GM18907 (cell line): ENCODE results near the gene FOXA2.
"Not testable (repeated sequence)": the region's sequence is repeated elsewhere in the genome, so short reads cannot be mapped to it uniquely, and the experiment has no call there.

Experiments
- ATAC-seq: cut with Tn5 transposase; IDR thresholded peaks from one replicate; pipeline ENCODE4 v1.9.1; 2021; ENCODE audit warnings: mild to moderate bottlenecking, moderate library complexity; ENCODE audit not compliant: unreplicated experiment

FOXA2 gene

DNA sequence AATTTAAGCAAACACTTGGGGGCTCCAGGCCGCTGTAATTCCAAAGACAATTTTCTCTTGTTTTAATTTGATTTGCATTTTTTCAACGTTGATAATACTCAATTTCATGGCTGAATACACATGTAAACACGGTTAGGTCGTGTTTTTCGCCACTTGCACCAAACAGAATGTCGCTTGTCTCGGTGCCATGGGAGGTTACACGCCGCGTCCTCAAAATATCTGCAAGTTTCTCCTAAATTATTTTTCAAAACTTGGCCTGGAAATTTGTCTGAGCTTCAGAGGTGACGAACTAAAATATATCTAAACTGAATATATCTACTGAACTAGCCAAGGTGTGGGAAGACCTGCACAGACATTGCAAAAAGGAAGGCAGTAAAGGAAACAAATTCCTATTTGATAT is 15.0 kb downstream of the FOXA2 start:
- no peak for ATAC-seq

DNA sequence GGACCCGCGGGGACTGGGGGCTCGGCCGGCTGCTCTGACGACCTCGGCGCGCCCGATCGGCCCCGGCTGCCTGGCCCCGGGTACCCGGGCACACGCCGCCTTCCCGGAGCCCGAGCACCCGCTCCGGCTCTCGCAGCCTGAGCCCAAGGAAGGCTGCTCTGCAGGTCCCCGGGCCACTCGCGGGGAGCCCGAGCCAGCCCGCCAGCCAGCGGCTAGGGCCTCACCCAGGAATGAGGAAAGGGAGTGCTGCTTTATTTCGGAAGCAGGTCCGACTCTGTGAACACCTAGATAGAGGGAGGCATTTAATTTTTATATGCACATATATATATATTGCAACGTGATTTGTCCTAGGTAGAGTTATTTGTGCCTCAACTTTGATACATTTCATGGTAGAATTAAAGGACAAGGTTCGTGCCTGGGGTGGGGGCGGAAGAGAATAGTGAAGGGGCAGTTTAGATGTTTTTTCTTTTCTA is 15.5 kb downstream of the FOXA2 start:
- ATAC-seq = no peak

- ATAC-seq = no peak
Observed at GRCh38 chr20:22567944-22568871, 16.2 kb downstream of the FOXA2 start.

DNA sequence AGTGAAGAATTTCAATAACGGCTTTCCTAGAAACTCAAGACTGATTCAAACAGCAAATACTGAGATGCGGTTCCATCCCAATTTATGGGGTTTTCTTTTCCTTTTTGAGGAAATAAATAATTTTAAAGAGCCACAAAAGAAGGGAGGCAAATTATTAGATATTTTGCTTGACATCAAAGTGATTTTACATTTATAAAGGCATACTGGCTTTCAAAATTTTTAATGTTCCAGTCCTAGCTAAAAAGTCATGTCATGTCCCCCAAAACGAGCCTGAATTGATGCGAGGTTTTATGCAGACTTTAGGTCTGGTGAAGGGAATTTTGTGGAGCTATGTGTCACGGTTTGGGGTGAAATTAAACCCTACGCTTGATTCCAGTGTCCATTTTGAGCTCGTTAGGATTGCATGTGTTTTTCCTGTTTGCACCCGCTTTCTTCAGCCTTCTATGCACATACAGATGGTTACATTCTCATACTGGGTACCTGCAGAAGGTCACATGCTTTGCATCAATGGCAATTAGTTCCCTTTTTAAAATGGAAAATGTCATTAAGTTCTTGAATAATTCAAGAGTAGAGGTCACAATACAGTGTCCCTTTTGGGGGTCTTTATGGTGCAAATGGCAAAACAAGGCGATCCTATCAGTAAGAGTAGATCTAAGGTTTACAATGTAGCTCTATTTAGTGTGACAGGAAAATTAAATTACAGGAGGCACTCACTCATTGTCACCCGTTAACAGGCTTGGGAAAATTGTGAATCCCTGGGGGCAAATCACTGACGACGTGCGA is 17.3 kb downstream of the FOXA2 start:
- no peak for ATAC-seq

GRCh38 chr20:22563062-22563965 is 21.1 kb downstream of the FOXA2 start:
- no peak for ATAC-seq

DNA sequence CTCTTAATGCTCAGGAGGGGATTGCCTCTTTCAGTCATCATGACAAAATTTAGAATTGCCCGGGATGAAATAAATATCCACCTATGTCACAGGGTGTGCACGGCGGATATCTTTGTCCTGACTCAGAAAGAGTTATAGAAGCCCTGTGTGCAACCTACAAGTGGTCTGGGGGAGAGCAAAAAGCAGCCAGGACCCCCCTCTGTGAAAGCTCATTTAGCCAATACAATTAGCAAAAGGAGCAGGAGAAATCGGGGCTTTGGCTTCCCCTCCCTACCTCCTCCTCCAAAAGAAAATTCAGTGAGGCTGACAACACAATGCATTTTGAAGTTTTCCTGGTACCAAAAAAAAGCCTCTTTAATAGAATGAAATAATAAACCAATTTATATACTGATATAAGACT is 21.8 kb downstream of the FOXA2 start:
- ATAC-seq = no peak

DNA sequence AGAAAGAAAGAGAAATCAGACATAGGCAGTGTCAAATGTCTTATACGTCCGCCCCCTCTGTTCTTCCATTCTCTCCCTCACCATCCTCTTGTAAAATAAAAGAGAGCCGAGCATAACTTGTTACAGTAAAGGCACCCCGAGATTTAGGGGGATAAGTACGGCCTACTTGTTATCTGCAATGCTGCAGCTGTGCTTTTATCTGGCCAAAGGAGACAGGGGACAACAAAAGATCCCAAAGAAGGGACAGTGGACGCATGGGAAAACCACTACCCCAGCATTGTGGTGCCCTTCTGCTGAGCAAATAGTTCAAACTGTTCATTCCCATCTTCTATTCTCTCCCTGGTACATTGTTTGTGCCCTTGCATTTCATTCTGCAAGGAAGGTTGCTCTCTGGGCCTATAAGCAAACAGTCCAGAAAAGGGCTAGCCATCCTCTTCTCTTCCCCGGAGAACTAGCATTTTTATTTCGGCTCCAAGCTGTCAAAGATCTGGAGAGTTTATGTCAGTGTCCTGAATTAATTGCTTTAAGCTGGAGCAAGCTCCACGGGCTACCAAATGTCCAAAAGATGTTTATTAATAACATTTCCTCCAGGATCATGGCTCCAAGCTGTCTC is 22.3 kb downstream of the FOXA2 start:
- no peak for ATAC-seq

DNA sequence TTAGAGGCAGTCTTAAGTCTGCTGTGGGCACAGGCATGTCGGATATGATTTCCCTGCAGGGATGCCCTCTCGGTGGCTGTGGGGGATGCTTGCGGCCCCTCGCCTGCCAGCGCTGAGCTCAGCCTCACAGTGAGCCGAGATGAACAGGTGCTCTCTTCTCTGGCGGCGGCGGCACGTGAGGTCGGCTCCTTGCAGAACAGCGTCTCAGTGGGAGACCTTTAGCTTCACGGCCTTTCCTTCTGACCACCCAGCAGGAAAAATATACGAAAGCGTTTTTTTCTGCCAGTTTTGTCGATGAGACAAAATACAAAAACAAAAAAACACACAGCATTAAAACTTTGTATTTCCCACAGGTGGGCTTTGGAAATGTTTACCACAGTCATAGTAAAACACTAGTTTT is 23.6 kb downstream of the FOXA2 start:
- no peak for ATAC-seq

- no peak for ATAC-seq
Observed at GRCh38 chr20:22559711-22560318, 24.6 kb downstream of the FOXA2 start.

DNA sequence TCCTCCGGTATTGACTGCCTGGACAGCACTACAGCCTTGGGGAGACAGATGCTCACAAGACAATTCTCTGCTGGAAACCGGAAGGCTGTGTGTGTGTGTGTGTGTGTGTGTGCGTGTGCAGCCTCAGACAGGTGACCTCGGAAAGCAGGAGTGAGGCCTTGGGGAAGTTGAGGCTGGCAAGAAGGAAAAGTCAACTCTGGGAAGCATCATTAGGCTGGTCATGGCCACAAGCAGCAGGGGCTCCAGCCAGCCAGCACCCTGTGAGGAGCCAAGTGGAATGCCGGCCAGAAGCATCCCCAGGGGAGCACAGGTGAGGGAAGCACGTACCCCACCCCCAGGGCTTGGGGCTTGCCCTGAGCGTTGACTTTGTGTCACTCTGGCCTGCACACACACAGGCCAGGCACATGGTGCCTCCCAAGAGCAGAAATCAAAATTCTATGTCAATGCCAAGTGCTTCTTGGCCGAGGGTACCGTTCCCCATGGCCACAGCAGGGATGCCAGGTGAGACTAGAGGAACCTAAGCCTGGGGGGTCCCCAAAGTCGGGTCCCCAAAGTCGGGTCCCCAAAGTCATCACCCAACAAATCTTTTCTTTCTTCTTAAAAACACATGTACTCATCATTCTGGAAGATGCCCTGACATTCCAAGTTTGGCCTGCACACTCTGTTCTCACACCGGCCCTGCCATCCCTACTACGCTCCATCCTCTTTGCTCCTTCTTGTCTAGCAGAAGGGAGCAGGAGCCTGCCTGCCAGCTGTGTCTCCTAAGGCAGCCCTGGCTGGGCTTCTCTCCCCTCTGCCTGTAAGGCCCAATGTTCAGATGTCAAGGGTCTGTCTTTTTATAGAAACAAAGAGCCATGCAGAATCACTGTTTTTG is 26.7 kb downstream of the FOXA2 start:
- no peak for ATAC-seq

- ATAC-seq = no peak
Observed at GRCh38 chr20:22556565-22557056, 27.8 kb downstream of the FOXA2 start.

- ATAC-seq = no peak
Observed at GRCh38 chr20:22555791-22556564, 28.4 kb downstream of the FOXA2 start.

DNA sequence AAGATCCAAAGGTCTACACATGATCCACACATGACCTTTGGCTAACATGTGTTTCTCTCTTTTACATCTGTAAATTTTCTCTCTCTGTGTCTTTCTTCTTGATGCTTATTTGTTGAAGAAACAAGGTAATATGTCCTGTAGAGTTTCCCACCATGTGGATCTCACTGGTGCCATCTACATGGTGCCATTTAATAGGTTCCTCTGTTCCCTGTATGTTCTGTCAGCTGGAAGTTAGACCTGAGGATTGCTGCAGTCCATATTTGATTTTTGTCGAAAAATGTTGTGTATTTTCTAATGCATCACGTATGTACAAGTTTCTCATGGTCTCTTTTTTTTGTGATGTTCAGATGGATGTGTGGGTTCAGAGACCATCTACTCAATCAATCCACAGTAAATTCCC is 30.0 kb downstream of the FOXA2 start:
- ATAC-seq = no peak

DNA sequence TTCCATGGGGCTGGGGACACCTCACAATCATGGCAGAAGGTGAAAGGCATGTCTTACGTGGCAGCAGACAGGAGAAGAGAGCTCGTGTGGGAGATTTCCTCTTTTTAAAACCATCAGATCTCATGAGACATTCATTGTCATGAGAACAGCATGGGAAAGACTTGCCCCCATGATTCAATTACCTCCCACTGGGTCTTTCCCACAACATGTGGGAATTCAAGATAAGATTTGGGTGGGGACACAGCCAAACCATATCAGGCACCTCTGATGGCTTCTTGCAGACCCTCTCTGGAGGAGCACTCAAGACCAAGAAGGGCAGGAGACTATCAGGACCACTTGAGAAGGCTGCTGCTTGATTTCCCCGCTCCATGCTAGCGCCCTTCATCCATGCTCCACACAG is 33.9 kb downstream of the FOXA2 start:
- not testable (repeated sequence) for ATAC-seq

DNA sequence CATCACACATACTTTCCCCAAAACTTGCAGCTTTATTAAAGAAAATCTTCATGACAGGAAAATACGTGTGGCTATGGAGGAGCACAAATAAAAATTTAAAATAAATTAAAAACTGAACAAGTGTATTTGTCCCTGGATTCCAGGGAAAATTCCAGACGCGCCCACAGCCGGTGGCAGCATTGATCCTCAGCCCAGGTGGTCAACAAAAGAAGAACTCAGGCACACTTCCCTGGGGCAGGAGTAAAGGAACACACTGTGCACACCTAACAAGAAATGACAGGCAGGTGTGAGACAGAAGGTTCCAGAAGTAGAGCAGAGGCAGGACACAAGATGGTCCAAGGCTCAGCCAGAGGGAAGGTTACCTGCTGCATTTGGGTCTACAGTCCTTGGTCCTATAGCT is 36.3 kb downstream of the FOXA2 start:
- no peak for ATAC-seq

DNA sequence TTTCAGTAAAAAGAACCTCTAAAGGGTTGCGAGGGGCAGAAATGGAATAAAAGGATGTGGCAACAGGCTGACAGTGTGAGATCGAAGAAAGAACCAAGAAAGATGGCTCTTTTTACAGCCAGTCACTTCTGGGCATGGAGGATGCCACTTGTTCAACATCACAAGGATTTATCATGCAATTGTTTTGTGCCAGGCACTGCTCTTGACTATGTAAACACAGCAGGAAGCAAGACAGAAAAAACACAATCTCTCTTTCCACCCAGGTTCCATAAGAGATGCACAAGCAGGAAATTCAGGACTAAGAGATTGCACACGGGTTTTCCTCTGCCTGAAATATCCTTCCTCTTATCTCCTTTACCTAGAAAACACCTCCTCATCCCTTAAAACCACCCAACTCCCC is 38.0 kb downstream of the FOXA2 start:
- no peak for ATAC-seq

DNA sequence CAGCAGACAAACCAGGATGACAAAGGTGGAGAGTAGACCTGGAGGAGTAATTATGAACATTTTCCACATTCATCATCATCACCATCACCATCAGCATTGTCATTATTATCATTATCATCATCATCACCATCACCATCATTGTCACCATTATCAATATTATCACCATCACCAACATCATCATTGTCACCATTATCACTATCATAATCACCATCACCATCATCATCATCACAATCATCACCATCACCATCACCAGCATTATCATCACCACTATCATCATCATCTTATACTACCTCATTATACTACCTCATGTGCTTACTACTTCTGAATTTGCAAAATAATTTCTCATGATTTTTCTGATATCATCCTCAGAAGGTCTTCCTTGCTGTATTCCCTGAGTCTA is 39.3 kb downstream of the FOXA2 start:
- no peak for ATAC-seq

DNA sequence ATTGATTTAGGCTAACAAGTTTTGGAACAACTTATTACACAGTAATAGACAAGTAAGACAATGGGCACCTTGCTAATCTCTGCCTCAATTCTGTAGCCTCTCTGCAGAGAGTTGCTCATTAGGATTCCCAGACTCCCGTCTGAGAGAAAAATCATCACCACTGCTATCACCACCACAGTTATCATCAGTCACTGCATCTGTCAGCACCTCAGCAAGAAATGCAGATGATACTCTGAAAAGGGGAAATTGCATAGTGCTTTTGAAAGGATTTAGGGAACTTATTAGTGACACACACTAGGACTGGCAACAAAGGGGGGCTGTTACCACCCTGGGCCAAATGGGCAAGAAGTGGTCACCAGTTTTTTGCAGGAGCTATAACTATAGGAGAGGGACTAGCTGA is 39.9 kb downstream of the FOXA2 start:
- no peak for ATAC-seq
